ENCODE measurements around the gene TFR2.
A peak's percentile ranks its signal among the peaks of the same experiment; 100 is the strongest.

DNA sequence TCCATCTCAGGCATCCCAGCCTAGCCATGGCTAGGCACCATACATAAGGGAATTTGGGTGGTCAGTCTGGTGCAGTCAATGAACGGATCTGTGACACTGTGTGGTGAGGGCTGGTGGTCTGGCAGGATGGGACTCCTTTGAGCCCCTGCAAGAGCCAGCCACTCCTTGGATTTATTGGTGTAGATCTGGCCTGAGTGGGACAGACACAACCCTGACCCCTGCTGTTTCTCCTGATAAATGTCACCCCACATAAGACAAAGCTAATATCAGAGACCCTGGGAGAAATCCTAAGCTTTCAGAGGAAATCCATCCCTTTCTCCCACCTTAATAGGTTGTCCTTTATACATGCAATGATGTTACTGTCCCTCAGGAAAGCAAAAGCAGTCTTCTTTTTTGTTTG lies 52.9 kb downstream of the TFR2 start:
- TF ChIP-seq, protein P1, sequence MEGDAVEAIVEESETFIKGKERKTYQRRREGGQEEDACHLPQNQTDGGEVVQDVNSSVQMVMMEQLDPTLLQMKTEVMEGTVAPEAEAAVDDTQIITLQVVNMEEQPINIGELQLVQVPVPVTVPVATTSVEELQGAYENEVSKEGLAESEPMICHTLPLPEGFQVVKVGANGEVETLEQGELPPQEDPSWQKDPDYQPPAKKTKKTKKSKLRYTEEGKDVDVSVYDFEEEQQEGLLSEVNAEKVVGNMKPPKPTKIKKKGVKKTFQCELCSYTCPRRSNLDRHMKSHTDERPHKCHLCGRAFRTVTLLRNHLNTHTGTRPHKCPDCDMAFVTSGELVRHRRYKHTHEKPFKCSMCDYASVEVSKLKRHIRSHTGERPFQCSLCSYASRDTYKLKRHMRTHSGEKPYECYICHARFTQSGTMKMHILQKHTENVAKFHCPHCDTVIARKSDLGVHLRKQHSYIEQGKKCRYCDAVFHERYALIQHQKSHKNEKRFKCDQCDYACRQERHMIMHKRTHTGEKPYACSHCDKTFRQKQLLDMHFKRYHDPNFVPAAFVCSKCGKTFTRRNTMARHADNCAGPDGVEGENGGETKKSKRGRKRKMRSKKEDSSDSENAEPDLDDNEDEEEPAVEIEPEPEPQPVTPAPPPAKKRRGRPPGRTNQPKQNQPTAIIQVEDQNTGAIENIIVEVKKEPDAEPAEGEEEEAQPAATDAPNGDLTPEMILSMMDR (IDR thresholded peaks at IDR 0.05; ENCODE audit: insufficient read depth, low read length, poor library complexity, severe bottlenecking): peak; percentile 33
- TF ChIP-seq EZH2phosphoT487 (conservative IDR thresholded peaks at IDR 0.05; ENCODE audit: low read length): no peak

Data from SU-DHL-6 (cell line).